ENCODE measurements around the gene DCP1B.

DCP1B gene

GRCh38 chr12:1977109-1977508, 27.1 kb downstream of the DCP1B start:
- DNase-seq (ENCODE audit: low spot score) = no peak
- Histone ChIP-seq H3K4me3 (no peak overlapping the region), H3K27ac (peak overlapping the region; percentile 58 to 85)
- TF ChIP-seq CTCF (IDR thresholded peaks at IDR 0.05) = no peak

GRCh38 chr12:1974812-1975211, 29.4 kb downstream of the DCP1B start:
- TF ChIP-seq CTCF (IDR thresholded peaks at IDR 0.05) = no peak
- Histone ChIP-seq H3K27ac (peak overlapping the region; percentile 85 to 89), H3K4me3 (no peak overlapping the region)
- no peak for DNase-seq (ENCODE audit: low spot score)

- Histone ChIP-seq H3K27ac (peak overlapping the region; percentile 85 to 89), H3K4me3 (peak overlapping the region; percentile 48)
- TF ChIP-seq CTCF (IDR thresholded peaks at IDR 0.05) = no peak
- DNase-seq (ENCODE audit: low spot score) = peak; percentile 79
Observed at GRCh38 chr12:1972856-1973317, 31.4 kb downstream of the DCP1B start.

- no peak for TF ChIP-seq CTCF (IDR thresholded peaks at IDR 0.05)
- Histone ChIP-seq H3K27ac (peak overlapping the region; percentile 85 to 89), H3K4me3 (peak overlapping the region; percentile 48)
- no peak for DNase-seq (ENCODE audit: low spot score)
Observed at GRCh38 chr12:1972260-1972659, 32.0 kb downstream of the DCP1B start.

- Histone ChIP-seq H3K4me3 (no peak overlapping the region), H3K27ac (peak overlapping the region; percentile 71 to 89)
- TF ChIP-seq CTCF (IDR thresholded peaks at IDR 0.05) = no peak
- DNase-seq (ENCODE audit: low spot score) = no peak
Observed at GRCh38 chr12:1970331-1970900, 33.8 kb downstream of the DCP1B start.

GRCh38 chr12:1966561-1967226, 37.6 kb downstream of the DCP1B start:
- Histone ChIP-seq H3K4me3 (no peak overlapping the region), H3K27ac (peak overlapping the region; percentile 6 to 28)
- no peak for DNase-seq (ENCODE audit: low spot score)
- TF ChIP-seq CTCF (IDR thresholded peaks at IDR 0.05) = no peak

GRCh38 chr12:1965916-1966315, 38.3 kb downstream of the DCP1B start:
- no peak overlapping the region for H3K4me3 ChIP-seq
- no peak overlapping the region for H3K27ac ChIP-seq
- DNase-seq (ENCODE audit: low spot score) = no peak
- no peak for TF ChIP-seq CTCF (IDR thresholded peaks at IDR 0.05)
